Liver (tissue), 9 donors: Measurements from ENCODE around the gene USP40. TPM values are rescaled to one million over a fixed set of nuclear protein-coding genes. Genes with fewer than 3 reads are reported as not detected.

Experiments
- DNase-seq: peaks from one replicate; pipeline ENCODE4 v3.0.0-alpha.2; 2017; ENCODE audit warnings: low spot score
- H3K27ac ChIP-seq, 2 donors: one replicate each; pipeline ENCODE4 v1.7.0; 2013; ENCODE audit warnings: inconsistent platforms in 2 of 2, low read length in 2 of 2, control low read depth in 1 of 2, low read depth in 1 of 2, mild to moderate bottlenecking in 1 of 2
- H3K27me3 ChIP-seq, 4 donors: one replicate each; pipeline versions ENCODE4 v1.6.1 to v1.7.0; 2013; ENCODE audit warnings: low read length in 3 of 4, inconsistent platforms in 1 of 4, mild to moderate bottlenecking in 1 of 4, moderate library complexity in 1 of 4; ENCODE audit not compliant: control insufficient read depth in 4 of 4, insufficient read depth in 4 of 4
- H3K36me3 ChIP-seq, 4 donors: one replicate each; pipeline versions ENCODE4 v1.6.1 to v1.7.0; 2013; ENCODE audit warnings: low read length in 3 of 4, mild to moderate bottlenecking in 3 of 4, low read depth in 1 of 4, moderate library complexity in 1 of 4; ENCODE audit not compliant: control insufficient read depth in 4 of 4, insufficient read depth in 3 of 4
- H3K4me1 ChIP-seq, 4 donors: one replicate each; pipeline versions ENCODE4 v1.6.1 to v1.7.0; 2013; ENCODE audit warnings: low read length in 3 of 4, mild to moderate bottlenecking in 3 of 4, moderate library complexity in 1 of 4; ENCODE audit not compliant: control insufficient read depth in 4 of 4, insufficient read depth in 4 of 4
- H3K4me3 ChIP-seq, 3 donors: one replicate each; pipeline versions ENCODE4 v1.6.1 to v1.7.0; 2013; ENCODE audit warnings: low read length in 3 of 3, control low read depth in 1 of 3, low read depth in 1 of 3, mild to moderate bottlenecking in 1 of 3
- H3K9ac ChIP-seq, 2 donors: one replicate each; pipeline ENCODE4 v1.7.0; 2013; ENCODE audit warnings: low read length in 2 of 2, mild to moderate bottlenecking in 2 of 2, moderate library complexity in 2 of 2, control low read depth in 1 of 2, low read depth in 1 of 2
- H3K9me3 ChIP-seq, 4 donors: one replicate each; pipeline versions ENCODE4 v1.6.1 to v1.7.0; 2013; ENCODE audit warnings: low read length in 3 of 4; ENCODE audit not compliant: control insufficient read depth in 4 of 4
- FOXA1 ChIP-seq: IDR thresholded peaks from 2 replicates; pipeline ENCODE4 v1.6.1; 2016; ENCODE audit warnings: antibody characterized with exemption
- FOXA2 ChIP-seq: IDR thresholded peaks from 2 replicates; pipeline ENCODE4 v1.6.1; 2016; ENCODE audit warnings: antibody characterized with exemption
- GABPA ChIP-seq, 2 donors: IDR thresholded peaks in 1 of 2; conservative IDR thresholded peaks in 1 of 2; 2 replicates each; pipeline ENCODE4 v1.6.1; 2016; ENCODE audit warnings: antibody characterized with exemption in 2 of 2, mild to moderate bottlenecking in 1 of 2, moderate library complexity in 1 of 2
- HNF4A ChIP-seq, 2 donors: conservative IDR thresholded peaks; 2 replicates each; pipeline ENCODE4 v1.6.1; 2016; ENCODE audit warnings: antibody characterized with exemption in 2 of 2, mild to moderate bottlenecking in 2 of 2
- HNF4G ChIP-seq: IDR thresholded peaks from 2 replicates; pipeline ENCODE4 v1.6.1; 2016; ENCODE audit warnings: antibody characterized with exemption
- JUND ChIP-seq, 2 donors: IDR thresholded peaks; 2 replicates each; pipeline ENCODE4 v1.6.1; 2016; ENCODE audit warnings: antibody characterized with exemption in 2 of 2
- NR2F2 ChIP-seq: IDR thresholded peaks from 2 replicates; pipeline ENCODE4 v1.6.1; 2016; ENCODE audit warnings: antibody characterized with exemption
- RAD21 ChIP-seq, 2 donors: IDR thresholded peaks; 2 replicates each; pipeline ENCODE4 v1.6.1; 2016; ENCODE audit warnings: antibody characterized with exemption in 2 of 2, mild to moderate bottlenecking in 2 of 2
- RXRA ChIP-seq, 2 donors: IDR thresholded peaks; 2 replicates each; pipeline ENCODE4 v1.6.1; 2017 to 2018; ENCODE audit warnings: antibody characterized with exemption in 2 of 2, mild to moderate bottlenecking in 1 of 2
- SP1 ChIP-seq: IDR thresholded peaks from 2 replicates; pipeline ENCODE4 v1.6.1; 2018; ENCODE audit warnings: antibody characterized with exemption, mild to moderate bottlenecking
- TAF1 ChIP-seq: conservative IDR thresholded peaks from 2 replicates; pipeline ENCODE4 v1.6.1; 2016; ENCODE audit warnings: antibody characterized with exemption, mild to moderate bottlenecking
- YY1 ChIP-seq: IDR thresholded peaks from 2 replicates; pipeline ENCODE4 v1.6.1; 2016; ENCODE audit warnings: antibody characterized with exemption, mild to moderate bottlenecking
- WGBS: extraction: QIAGEN DNeasy Blood & Tissue Kit; methylation state at CpG from one replicate; pipeline ENCODE4 v1.1.7; 2013; 5-methylcytosine and 5-hydroxymethylcytosine counted together
- polyA plus RNA-seq, 2 donors: library from polyadenylated mRNA; stranded (reverse) in 1 of 2; unstranded in 1 of 2; fragments of 200-250 nt in 1 of 2; fragments of >200 nt in 1 of 2; fragmentation: Nextera tagmentation in 1 of 2; extraction: Ambion mirVana in 1 of 2; gene quantifications; one replicate each; pipeline versions ENCODE4 v1.2.1 to v1.2.3, GENCODE V29; 2013 to 2015
- total RNA-seq, 2 donors: library from RNA; depleted of rRNA; stranded (reverse); fragments of >200 nt; gene quantifications; one replicate each; pipeline ENCODE4 v1.2.3, GENCODE V29; 2014
- TF ChIP-seq, protein P1 (sequence below): IDR thresholded peaks from 2 replicates; pipeline ENCODE4 v1.6.1; 2016; ENCODE audit warnings: antibody characterized with exemption
- TF ChIP-seq, protein P2 (sequence below): fragments of 150-350 bp; IDR thresholded peaks from 2 replicates; pipeline ENCODE4 v1.5.1; 2017; ENCODE audit warnings: improper control_type of control experiment, low read depth, low read length; ENCODE audit not compliant: missing input control
- TF ChIP-seq, protein P3 (sequence below): IDR thresholded peaks from 2 replicates; pipeline ENCODE4 v1.6.1; 2016; ENCODE audit warnings: antibody characterized with exemption, mild to moderate bottlenecking
- TF ChIP-seq, protein P4 (sequence below): IDR thresholded peaks from 2 replicates; pipeline ENCODE4 v1.6.1; 2016; ENCODE audit warnings: antibody characterized with exemption
- donor health status: healthy.
- donor health status: healthy.
- donor health status: healthy.
- donor health status: healthy.
- donor health status: healthy.

Gene USP40
- total and polyA plus RNA-seq, 4 donors: 12.0 to 29.0 (median 17.1) TPM

DNA sequence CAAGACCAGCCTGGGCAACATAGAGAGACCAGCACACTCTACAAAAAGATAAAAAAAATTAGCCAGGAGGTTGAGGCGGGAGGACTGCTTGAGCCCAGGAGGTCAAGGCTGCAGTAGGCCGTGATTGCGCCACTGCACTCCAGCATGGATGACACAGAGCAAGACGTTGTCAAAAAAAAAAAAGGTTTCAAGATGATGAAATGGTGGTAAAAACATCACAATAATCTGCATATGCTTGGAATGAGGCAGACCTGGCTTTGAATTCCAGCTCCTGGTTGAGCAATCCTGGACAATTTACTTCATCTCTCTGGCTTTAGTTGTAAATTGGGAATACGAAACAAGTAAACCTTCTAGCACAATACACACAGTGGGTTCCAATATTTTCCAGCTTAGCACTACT, 24.1 kb downstream of the USP40 start (continued):
- TF ChIP-seq, protein P1, sequence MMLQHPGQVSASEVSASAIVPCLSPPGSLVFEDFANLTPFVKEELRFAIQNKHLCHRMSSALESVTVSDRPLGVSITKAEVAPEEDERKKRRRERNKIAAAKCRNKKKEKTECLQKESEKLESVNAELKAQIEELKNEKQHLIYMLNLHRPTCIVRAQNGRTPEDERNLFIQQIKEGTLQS: no peak
- TF ChIP-seq FOXA2: no peak

DNA sequence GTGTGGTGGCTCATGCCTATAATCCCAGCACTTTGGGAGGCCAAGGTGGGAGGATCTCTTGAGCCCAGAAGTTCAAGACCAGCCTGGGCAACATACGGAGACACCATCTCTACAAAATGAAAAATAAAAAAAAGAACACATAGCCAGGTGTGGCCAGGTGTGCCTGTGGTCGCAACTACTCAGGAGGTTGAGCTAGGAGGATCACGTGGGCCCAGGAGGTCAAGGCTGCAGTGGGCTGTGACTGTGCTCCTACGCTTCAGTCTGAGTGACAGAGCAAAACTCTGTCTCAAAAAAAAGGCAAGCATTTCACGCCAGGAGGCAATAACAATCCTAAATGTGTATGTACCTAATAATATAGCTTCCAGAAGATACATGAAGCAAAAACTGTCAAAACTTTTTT, 27.8 kb downstream of the USP40 start:
- 99% methylated on average over 5 of the region's 5 CpGs for WGBS
- no peak for DNase-seq
- Histone ChIP-seq H3K4me3 (no peak overlapping the region), H3K9me3 (no peaks in the 10 kb centered on the region), H3K27me3 (no peaks in the 10 kb centered on the region), H3K36me3 (peaks cover 0 to 13% (median 2%) of the 10 kb centered on the region in 4 donors), H3K4me1 (peaks cover 0 to under 1% (median under 1%) of the 10 kb centered on the region in 4 donors), H3K9ac (no peak overlapping the region), H3K27ac (no peak overlapping the region)
- no peak for TF ChIP-seq GABPA (IDR thresholded peaks at IDR 0.05 in 1 of 2, conservative IDR thresholded peaks at IDR 0.05 in 1 of 2)
- TF ChIP-seq, protein P2, sequence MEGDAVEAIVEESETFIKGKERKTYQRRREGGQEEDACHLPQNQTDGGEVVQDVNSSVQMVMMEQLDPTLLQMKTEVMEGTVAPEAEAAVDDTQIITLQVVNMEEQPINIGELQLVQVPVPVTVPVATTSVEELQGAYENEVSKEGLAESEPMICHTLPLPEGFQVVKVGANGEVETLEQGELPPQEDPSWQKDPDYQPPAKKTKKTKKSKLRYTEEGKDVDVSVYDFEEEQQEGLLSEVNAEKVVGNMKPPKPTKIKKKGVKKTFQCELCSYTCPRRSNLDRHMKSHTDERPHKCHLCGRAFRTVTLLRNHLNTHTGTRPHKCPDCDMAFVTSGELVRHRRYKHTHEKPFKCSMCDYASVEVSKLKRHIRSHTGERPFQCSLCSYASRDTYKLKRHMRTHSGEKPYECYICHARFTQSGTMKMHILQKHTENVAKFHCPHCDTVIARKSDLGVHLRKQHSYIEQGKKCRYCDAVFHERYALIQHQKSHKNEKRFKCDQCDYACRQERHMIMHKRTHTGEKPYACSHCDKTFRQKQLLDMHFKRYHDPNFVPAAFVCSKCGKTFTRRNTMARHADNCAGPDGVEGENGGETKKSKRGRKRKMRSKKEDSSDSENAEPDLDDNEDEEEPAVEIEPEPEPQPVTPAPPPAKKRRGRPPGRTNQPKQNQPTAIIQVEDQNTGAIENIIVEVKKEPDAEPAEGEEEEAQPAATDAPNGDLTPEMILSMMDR: no peak
- TF ChIP-seq JUND (IDR thresholded peaks at IDR 0.05): no peak
- no peak for TF ChIP-seq NR2F2
- TF ChIP-seq TAF1: no peak
- TF ChIP-seq, protein P1: no peak
- no peak for TF ChIP-seq FOXA2
- TF ChIP-seq, protein P3, sequence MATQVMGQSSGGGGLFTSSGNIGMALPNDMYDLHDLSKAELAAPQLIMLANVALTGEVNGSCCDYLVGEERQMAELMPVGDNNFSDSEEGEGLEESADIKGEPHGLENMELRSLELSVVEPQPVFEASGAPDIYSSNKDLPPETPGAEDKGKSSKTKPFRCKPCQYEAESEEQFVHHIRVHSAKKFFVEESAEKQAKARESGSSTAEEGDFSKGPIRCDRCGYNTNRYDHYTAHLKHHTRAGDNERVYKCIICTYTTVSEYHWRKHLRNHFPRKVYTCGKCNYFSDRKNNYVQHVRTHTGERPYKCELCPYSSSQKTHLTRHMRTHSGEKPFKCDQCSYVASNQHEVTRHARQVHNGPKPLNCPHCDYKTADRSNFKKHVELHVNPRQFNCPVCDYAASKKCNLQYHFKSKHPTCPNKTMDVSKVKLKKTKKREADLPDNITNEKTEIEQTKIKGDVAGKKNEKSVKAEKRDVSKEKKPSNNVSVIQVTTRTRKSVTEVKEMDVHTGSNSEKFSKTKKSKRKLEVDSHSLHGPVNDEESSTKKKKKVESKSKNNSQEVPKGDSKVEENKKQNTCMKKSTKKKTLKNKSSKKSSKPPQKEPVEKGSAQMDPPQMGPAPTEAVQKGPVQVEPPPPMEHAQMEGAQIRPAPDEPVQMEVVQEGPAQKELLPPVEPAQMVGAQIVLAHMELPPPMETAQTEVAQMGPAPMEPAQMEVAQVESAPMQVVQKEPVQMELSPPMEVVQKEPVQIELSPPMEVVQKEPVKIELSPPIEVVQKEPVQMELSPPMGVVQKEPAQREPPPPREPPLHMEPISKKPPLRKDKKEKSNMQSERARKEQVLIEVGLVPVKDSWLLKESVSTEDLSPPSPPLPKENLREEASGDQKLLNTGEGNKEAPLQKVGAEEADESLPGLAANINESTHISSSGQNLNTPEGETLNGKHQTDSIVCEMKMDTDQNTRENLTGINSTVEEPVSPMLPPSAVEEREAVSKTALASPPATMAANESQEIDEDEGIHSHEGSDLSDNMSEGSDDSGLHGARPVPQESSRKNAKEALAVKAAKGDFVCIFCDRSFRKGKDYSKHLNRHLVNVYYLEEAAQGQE: no peak
- TF ChIP-seq YY1: no peak

DNA sequence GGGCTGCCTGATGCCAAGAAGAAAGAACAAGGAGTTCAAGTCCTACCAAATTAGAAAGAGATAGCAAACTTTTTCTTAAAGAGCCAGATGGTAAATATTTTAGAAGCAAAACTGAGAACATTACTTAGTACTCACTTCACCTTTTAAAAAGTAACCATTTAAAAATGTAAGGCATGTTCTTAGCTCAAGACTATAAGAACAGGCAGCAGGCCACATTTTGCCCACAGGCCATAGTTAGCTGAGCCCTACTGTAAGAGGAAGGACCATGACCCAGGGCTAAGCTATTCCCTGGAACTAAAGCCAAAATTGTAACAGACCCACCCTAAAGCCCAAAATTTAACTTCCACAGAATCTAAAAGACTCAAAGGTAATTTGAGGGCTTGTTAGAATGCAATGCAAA, 31.3 kb downstream of the USP40 start:
- no peak overlapping the region for H3K9ac ChIP-seq
- peaks cover 0 to 16% (median 6%) of the 10 kb centered on the region in 4 donors for H3K36me3 ChIP-seq
- no peak overlapping the region for H3K4me3 ChIP-seq
- DNase-seq: no peak
- H3K4me1 ChIP-seq: no peaks in the 10 kb centered on the region
- H3K27me3 ChIP-seq: no peaks in the 10 kb centered on the region
- H3K9me3 ChIP-seq: no peaks in the 10 kb centered on the region
- no peak overlapping the region for H3K27ac ChIP-seq
- TF ChIP-seq TAF1 (no peak), NR2F2 (no peak), FOXA2 (no peak), FOXA1 (no peak), HNF4G (no peak), RAD21 (IDR thresholded peaks at IDR 0.05) (no peak), YY1 (no peak), RXRA (IDR thresholded peaks at IDR 0.05) (no peak), SP1 (no peak), GABPA (IDR thresholded peaks at IDR 0.05 in 1 of 2, conservative IDR thresholded peaks at IDR 0.05 in 1 of 2) (no peak), HNF4A (conservative IDR thresholded peaks at IDR 0.05) (no peak)
- TF ChIP-seq, protein P3: no peak
- TF ChIP-seq, protein P4, sequence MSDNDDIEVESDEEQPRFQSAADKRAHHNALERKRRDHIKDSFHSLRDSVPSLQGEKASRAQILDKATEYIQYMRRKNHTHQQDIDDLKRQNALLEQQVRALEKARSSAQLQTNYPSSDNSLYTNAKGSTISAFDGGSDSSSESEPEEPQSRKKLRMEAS: no peak
- TF ChIP-seq, protein P2: no peak
